Amniotic epithelial cell (primary cell): ENCODE results near the gene IKZF1.
"Not testable (repeated sequence)": the region's sequence is repeated elsewhere in the genome, so short reads cannot be mapped to it uniquely, and the experiment has no call there.

ENCODE experiments used
- DNase-seq: peaks from one replicate; pipeline ENCODE4 v3.0.0-alpha.2; 2010; ENCODE audit warnings: low read depth

Gene IKZF1

DNA sequence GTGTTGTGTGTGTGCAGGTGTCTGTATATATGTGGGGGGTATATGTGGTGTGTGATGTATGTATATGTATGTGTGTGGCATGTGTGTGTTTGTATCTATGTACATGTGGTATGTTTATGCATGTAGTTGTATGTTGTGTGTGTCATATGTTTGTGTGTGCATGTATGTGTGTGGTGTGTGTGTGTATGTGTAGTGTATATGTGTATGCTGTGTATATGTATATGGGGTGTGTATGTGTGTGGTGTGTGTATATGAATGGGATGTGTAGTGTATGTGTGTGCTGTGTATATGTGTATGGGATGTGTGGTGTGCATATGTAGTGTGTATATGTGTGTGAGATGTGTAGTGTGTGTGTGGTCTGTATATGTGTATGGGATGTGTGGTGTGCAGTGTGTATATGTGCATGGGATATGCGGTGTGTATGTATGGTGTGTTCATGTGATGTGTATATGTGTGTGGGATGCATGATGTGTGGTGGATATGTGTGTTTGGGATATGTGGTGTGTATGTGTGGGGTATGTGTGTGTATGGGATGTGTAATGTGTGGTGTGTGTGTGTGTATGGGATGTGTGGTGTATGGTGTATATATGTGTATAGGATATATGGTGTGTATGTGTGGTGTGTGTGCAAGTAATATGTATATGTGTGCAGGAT lies 30.0 kb downstream of the IKZF1 start:
- no peak for DNase-seq

DNA sequence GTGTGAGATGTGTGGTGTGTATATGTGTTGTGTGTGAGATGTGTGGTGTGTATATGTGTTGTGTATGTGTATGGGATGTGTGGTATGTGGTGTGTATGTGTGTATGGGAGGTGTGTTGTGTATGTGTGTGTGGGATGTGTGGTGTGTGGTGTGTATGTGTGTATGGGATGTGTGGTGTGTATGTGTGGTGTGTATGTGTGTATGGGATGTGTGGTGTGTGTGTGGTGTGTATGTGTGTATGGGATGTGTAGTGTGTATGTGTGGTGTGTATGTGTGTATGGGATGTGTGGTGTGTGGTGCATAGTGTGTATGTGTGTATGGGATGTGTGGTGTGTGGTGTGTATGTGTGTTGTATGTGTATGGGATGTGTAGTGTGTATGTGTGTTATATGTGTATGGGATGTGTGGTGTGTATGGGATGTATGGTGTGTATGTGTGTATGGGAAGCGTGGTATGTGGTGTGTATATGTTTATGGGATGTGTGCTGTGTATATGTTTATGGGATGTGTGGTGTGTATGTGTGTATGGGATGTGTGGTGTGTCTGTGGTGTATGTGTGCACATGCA lies 30.8 kb downstream of the IKZF1 start:
- DNase-seq = no peak

DNA sequence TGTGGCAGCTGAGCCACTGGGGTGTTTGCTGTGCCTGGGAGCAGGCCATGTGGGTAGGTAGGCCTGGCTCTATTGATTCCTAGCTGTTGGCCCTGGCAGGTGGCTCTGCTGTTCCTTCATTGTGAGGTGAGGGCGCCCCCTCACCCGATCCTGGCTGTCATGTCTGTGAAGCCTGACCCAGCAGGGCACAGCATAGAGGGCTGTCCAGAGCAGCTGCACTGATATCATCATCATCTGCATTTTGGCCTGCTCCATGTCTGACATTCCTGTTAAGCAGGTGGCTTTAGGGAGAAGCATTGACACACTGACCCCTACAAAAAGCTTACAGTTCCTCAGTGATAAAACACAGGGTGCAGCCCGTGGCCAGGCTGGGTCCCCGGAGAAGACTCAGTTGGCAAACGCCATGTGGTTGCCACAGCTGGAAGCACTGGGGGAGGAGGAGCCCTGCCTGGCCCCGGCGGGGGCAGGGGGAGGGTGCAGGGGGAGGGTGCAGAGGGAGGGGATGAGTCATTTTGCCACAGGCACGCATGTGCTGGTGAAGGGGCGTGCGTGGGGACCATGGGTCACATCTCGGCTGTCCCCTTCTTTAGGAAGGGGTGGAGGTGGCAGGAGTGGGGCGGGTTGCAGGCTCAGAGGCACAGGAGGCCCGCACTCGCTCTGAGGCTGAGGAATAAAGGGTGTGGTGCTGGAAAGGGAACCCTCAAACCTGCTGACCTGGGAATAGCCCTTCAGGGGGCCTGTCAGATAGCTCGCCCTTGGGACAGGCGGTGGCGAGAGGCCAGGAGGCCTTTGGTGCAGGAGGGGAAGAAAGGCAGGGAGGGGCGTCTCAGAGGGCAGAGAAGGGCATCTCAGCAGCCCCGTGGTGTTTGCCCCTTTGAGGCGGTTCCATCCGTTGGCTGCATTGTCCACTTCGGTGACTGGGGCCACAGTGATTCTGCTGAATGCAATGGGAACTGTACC lies 31.6 kb downstream of the IKZF1 start:
- DNase-seq = no peak

DNA sequence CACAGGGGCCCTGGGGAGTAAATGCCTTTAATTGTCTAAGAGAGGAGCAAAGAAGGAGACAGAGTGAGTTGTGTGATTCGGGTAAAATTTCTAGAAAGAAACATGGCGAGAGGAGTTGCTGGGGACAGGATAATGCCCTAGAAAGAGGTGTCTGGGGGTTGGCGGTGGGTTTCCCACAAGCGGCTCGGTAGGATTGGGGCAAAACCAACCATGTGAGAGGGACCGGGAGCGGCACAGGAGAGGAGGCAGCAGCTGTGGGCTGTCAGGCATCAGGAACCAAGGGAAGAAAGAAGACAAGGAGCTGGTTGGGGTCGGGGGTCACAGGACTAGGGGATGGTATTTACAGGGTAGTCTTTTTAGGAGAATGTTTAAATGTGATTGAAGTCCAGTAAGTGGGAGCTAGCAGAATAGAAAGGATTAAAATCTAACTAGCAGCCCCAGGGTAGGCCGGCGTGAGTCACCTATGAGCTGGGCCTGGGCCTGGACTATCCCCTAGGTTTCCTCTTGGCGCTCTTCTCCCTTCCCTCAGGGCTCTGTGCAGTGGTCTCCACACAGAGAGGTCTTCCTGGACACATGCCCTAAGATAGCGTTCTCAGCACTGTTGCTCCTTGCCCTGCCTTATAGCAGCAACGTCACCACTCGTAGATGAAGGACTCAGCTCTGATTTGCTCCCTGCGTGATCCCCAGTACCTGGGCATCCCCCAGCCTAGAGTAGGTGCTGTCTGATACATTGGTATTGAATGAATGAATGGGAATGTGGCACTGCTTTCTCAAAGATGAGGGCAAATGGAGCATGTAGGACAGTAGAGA lies 32.6 kb downstream of the IKZF1 start:
- DNase-seq = no peak

DNA sequence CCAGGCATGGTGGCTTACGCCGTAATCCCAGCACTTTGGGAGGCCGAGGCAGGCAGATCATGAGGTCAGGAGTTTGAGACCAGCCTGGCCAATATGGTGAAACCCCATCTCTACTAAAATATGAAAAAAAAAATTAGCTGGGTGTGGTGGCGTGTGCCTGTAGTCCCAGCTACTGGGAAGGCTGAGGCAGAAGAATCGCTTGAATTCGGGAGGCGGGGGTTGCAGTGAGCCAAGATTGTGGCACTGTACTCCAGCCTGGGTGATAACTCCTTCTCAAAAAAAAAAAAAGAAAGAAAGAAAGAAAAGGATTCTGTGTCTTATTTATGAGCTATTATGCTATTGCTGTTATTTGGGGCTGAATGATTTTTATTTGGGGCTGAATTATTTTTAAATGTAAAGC lies 35.0 kb downstream of the IKZF1 start:
- DNase-seq = not testable (repeated sequence)

DNA sequence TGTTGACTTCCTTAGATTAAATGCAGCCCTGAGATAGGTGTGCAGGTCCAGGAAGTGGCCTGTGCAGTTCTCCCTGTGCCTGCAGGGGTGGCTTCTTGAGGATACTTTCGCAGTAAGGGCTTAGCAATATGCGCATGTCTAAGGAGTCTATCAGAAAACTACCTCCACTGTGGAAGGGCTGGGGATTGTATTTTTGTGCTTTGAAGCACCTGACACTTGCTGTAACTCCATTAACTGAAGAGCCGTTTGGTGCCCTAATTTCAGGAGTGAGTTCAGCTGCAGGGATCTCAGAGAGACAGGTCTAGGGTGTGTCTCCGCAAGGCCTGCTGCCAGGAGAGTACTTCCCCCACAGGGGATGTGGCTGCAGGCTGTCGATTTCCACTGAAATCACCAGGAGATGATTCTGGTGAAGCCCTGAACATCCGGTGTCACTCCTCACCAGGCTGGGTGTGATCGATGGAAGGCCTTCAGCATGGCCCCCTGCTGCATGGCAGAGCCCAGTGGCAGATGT lies 35.5 kb downstream of the IKZF1 start:
- no peak for DNase-seq

DNA sequence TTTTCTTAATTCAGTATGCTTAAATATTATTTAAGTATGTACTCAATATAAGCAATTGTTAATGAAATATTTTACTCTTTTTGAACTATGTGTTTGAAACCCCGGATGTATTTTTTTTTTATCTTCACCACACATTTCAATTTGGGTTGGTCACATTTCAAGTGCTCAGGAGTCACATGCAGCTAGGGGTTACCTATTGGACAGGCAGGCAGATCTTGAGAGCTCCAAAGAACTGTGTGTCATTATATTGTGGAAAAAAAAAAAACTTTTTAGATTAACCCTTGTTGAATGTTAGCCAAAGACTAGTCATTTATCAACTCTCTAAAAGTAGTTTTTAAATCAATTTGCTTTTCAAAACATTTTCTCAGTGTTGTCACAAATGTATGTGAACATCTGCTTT lies 37.2 kb downstream of the IKZF1 start:
- DNase-seq = no peak

DNA sequence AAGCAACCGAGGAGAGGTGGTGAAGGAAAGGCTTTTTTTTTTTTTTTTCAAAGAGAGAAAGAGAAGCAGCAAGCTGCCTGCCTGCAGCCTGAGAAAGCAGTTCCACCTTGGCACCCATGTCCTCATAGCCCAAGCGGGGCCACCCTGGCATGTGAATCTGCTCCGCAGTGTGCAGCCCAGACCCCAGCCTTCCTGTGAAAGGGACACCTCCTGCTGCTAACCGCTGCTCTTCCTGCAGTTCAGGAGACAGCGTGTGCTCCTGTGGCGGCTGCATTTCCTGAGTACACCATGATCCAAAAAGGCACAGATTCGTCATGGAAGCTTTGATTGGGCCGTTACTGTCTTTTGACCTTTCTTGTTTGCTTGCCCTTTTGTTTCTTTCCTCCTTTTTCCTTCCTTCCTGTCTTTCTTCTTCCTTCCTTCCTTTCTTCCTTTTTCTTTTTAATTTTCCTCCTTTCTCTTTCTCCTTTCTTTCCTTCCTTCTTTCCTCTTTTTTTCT lies 38.1 kb downstream of the IKZF1 start:
- no peak for DNase-seq

DNA sequence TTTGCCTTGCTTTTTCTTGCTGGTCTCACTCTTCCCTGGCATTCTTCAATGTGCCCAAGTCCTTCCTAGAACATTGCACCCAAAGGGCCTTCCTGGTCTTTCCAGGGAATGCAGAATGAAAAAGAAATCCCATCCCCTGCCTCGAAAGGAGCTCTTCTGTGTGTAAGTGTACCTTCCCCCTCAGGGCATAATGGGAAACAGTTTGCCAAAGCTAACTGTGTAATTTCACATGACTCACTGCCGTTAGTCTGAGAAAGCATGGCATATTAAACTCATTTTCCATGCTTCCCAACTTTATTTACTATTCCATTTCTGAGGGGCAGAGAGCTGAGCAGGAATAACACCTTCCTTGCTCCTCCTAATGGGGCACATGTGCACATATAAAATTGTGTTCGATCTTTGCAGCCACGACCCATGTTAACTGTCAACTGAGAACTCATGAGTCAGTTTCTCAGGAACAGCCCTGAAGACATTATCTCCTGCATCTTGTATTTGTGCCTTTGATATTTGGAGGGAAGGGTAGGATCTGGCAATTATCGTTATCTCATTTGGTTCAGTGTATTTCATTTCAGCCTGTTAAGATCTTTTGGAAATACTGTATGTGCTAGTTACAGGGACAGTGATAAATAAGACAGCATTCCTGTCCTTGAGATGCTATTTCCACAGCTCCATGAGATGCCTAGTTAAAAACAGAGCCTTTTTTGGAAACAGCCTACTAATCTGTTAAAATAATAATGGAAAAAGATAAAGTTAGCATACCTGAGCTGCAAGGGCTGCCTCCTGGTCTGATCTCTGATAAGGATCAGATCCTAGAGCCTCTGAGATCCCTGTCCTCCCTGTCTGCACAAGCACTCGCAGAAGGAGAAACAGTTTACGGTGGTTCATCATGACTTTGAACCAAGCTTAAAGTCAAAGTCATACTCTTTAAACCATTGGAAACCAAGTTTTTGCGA lies 42.3 kb downstream of the IKZF1 start:
- no peak for DNase-seq

DNA sequence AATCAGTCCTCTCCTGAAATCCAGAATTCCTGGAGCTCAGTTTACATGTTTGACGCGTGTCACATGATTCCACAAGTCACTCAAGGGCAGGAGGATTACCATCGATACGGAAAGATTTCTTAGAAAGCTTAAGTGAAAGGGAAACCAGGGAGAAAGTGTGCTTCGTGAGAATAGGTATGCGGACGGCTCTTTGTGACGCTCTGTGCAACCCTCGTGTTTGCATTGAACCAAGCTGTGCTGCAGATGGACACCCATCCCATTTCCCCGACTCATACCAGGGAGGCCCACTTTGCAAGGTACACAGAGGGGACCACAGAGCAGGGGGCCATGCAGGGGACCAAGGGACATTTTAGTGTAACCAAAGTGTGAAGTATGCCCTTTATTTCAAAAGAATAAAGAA lies 43.2 kb downstream of the IKZF1 start:
- DNase-seq = no peak

DNA sequence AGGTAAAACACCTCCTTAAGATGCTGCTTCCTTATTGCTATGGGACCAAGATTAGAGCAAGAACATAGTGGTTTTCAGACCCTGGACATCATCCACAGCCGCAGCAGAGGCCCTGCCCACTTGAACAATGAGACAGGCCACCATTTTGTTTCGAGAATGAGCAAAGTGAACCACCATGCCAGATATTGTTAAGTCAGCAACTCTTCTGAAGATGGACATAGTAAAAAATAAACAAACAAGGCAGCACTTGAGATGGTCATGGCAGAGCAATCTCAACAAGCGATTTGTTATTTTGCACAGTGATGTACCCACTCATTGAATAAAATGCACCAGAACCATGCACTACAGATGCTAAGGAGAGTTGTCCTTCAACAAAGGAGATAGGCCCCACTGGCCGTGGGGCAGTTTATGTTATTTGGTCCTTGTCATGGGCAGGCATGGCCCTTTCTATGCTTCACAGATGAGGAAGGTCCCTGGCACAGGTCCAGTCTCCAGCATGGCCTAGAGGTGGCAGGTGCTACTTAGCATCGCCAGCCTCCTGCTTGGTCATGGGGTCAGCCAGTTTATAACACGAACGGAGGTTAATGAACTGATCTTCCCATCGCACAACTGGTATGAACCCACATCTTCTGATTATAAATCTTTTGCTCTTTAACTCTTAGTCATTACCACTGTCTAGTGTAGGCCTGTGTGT lies 44.1 kb downstream of the IKZF1 start:
- no peak for DNase-seq

DNA sequence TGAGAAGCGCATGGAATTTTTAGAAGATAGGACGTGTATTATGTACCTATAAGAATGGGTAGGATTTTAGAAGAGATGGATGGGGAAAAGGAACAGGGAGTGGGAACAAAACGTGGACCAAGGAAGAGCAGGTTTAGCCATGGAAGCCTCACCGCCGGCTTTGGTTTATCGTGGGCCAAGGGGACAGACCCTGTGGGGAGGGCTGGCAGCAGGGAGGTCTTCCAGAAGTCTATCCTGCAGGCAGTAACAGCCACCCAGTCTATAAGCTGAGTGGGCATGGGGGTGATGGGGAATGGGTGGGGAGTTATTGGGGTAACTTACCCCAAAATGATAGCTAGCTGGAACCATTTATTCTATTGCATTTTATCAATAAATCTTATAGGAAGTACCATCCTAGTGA lies 44.9 kb downstream of the IKZF1 start:
- DNase-seq = no peak

DNA sequence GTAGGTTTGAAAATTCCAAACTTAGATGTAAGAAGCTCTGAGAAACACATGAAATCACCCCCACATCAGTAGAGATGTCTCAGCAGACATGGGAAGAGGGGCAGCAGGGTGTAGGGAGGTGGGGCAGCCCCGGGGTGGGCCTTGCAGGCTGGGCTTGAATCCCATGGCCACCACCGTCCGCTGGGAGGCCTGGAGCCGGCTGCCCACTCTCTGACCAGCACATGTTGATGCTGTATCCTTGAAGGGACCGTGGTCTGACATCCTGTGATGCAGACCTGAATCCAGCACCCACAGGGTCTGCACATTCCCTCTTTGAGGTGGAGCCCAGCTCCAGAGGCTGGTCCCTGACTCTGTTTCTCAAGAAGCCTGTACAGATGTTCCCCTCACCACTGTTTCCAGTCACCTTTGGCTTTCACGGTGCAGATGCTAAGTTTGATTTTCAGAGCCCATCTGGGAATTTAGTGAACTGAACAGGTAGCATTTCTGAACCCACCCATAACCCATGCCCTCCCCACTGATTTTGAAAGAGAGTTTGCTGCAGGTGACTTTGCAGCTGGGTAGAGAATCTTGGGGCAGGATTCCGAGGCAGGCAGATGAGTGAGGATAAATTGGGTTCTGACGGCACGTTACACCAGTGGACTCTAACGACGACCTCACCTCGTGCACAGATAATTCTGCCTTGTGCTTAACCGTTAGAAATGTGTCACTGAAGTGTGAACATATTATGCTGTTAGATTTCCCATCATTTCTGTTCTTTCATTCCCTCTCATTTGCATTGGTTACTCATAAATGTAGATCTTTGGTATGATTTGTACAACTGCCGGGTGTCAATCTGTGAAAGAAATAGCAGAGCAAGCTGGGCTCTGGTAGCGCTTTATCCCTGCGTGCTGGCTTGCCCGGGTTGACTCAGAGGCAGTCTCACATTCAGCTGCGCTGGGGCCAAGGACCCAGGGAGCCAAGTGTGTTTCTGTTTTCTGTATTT lies 45.7 kb downstream of the IKZF1 start:
- DNase-seq = no peak

DNA sequence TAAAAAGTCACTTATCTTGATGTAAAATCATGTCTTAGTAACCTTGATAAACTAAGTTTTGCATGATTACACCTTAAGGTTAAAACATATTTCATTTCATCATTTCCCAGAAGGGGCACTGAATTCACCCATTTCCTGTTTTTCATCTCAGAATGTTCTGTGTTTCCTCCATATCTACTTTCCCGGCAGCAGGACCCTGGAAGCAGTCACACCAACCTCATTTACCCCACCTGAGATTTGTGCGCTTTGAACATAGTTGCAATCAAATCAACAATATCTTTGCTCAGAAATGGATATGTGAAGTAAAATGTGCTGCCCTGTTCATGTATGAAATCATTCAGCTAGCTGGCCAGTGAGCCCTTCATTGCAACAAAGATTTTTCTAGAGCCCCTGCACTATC lies 46.8 kb downstream of the IKZF1 start:
- no peak for DNase-seq

DNA sequence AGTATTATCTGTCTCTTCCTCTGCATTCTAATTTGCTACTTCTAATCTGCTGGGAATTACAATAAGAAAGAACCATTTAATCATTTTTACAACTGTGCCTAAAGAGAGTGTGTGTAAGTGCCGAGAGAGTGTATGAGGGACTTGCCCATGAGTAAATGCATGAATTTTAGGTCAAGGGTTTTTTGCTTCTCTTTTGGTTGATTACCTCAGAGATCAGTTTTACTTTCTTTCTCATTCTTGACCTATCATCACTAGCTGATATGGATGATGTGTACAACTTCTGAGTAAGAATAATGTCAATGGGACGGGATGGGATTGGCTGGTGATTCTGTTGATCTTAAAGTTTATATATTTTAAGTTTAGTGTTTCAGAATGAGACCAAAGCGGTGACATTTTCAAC lies 47.8 kb downstream of the IKZF1 start:
- no peak for DNase-seq

DNA sequence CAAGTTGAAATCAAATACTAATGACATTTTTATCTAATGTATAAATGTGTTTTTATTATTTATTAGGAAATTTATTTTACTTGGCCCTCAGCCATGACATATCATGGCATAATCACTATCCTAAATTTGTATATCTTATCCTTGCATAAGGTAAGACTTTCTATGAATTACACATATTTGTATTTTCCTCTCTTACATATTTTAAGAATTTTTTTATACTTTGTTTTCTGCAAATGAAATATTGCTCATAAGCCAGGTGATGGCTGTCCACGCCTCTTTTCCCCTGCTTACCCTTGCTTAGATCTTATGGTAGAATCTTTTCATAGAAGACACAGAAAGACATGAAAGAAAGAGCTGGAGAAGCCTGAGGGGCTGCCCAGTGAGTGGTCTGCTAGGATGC lies 48.2 kb downstream of the IKZF1 start:
- DNase-seq = no peak

DNA sequence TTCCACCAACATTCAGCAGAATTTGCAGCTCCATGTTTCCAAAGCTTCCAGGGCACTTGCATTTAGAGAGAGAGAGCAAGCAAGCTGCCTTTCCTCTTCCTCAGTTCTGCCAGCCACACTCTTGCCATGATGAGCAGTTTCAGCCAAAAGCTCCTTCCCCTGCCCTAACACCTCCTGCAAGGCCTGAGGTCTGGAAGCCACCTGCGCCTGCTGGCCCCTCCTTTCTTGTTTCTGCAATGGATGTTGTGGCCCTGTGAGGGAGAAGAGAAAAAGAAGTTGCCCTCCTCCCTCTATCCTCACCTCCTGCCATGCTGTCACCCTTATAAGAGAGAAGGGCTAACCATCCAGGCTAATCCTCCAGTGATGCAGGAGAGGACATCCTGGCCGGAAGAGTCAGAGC lies 48.7 kb downstream of the IKZF1 start:
- DNase-seq = no peak

DNA sequence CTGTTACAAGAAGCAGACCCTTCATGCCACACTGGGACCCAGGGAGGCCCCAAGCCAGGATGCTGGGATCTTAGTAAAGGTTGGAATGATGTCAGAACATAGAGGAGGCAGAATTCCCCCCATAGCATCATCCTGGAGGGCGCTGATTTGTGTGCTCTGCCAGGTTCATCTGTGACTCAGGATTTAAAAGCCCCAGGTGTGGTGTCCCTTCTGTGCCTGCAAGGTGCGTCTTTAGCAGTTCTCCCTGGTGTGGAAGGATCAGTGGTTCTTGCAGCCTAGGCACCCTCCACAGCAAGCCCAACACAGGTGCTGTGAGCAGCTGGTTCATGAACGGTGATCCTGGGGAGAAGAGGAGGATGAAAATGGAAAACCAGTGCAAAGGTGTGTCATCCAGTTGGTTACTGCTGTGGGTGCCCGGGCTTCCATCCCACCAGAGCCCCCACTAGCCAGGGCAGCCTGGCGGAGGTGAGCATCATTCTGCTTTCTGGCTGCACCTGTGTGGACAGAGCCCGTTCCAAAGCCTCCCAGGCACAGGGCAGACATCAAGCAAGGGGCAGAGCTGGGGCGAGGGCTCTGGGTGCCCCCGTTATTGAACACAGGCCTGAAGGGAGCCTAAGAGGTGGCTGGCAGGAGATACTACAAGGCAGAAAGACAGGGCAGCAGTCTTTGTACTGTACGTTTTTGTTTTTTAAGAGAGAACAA lies 49.5 kb downstream of the IKZF1 start:
- no peak for DNase-seq
